ENCODE results near the gene G6PC1.
A peak's percentile ranks its signal among the peaks of the same experiment; 100 is the strongest.
"Not testable (repeated sequence)": the region's sequence is repeated elsewhere in the genome, so short reads cannot be mapped to it uniquely, and the experiment has no call there.

Gene G6PC1

GRCh38 chr17:42918902-42919521 is 18.4 kb downstream of the G6PC1 start:
- H3K27ac ChIP-seq: no peak overlapping the region
- TF ChIP-seq ZFX (IDR thresholded peaks at IDR 0.05): no peak
- no peak for TF ChIP-seq CTCF (conservative IDR thresholded peaks at IDR 0.05)

- H3K27ac ChIP-seq: not testable (repeated sequence)
Observed at GRCh38 chr17:42919522-42920077, 19.0 kb downstream of the G6PC1 start.

GRCh38 chr17:42920106-42920900 is 19.7 kb downstream of the G6PC1 start:
- no peak overlapping the region for H3K27ac ChIP-seq
- no peak for TF ChIP-seq CTCF (conservative IDR thresholded peaks at IDR 0.05)
- no peak for TF ChIP-seq ZFX (IDR thresholded peaks at IDR 0.05)

GRCh38 chr17:42920922-42921321 is 20.3 kb downstream of the G6PC1 start:
- TF ChIP-seq CTCF (conservative IDR thresholded peaks at IDR 0.05) (no peak), ZFX (IDR thresholded peaks at IDR 0.05) (no peak)
- no peak overlapping the region for H3K27ac ChIP-seq

- H3K27ac ChIP-seq: no peak overlapping the region
- no peak for TF ChIP-seq ZFX (IDR thresholded peaks at IDR 0.05)
- TF ChIP-seq CTCF (conservative IDR thresholded peaks at IDR 0.05): no peak
Observed at GRCh38 chr17:42922294-42922693, 21.7 kb downstream of the G6PC1 start.

- H3K27ac ChIP-seq: not testable (repeated sequence)
Observed at GRCh38 chr17:42923472-42923871, 22.9 kb downstream of the G6PC1 start.

- H3K27ac ChIP-seq: no peak overlapping the region
- TF ChIP-seq CTCF (conservative IDR thresholded peaks at IDR 0.05) (no peak), ZFX (IDR thresholded peaks at IDR 0.05) (no peak)
Observed at GRCh38 chr17:42924891-42925290, 24.3 kb downstream of the G6PC1 start.

GRCh38 chr17:42928714-42929496 is 28.3 kb downstream of the G6PC1 start:
- H3K27ac ChIP-seq: no peak overlapping the region; the same call in 1 of the 2 replicates
- TF ChIP-seq ZFX (IDR thresholded peaks at IDR 0.05): no peak
- TF ChIP-seq CTCF (conservative IDR thresholded peaks at IDR 0.05): peak; percentile 67

Data from C4-2B (cell line).